NCI-H1105 treated with DMSO at 0.1 percent for 48 hours (cell line): Measurements from ENCODE around the gene NPHS1.

Experiments used
- DNase-seq: peaks from one replicate; lab custom pipeline; 2025; lab: John Stamatoyannopoulos, UW

The NPHS1 gene

DNA sequence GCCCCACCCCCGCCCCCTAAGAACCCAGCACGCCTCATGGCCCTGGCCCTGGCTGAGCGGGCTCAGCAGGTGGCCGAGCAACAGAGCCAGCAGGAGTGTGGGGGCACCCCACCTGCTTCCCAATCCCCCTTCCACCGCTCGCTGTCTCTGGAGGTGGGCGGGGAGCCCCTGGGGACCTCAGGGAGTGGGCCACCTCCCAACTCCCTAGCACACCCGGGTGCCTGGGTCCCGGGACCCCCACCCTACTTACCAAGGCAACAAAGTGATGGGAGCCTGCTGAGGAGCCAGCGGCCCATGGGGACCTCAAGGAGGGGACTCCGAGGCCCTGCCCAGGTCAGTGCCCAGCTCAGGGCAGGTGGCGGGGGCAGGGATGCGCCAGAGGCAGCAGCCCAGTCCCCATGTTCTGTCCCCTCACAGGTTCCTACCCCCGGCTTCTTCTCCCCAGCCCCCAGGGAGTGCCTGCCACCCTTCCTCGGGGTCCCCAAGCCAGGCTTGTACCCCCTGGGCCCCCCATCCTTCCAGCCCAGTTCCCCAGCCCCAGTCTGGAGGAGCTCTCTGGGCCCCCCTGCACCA is 65.0 kb downstream of the NPHS1 start:
- DNase-seq: no peak

DNA sequence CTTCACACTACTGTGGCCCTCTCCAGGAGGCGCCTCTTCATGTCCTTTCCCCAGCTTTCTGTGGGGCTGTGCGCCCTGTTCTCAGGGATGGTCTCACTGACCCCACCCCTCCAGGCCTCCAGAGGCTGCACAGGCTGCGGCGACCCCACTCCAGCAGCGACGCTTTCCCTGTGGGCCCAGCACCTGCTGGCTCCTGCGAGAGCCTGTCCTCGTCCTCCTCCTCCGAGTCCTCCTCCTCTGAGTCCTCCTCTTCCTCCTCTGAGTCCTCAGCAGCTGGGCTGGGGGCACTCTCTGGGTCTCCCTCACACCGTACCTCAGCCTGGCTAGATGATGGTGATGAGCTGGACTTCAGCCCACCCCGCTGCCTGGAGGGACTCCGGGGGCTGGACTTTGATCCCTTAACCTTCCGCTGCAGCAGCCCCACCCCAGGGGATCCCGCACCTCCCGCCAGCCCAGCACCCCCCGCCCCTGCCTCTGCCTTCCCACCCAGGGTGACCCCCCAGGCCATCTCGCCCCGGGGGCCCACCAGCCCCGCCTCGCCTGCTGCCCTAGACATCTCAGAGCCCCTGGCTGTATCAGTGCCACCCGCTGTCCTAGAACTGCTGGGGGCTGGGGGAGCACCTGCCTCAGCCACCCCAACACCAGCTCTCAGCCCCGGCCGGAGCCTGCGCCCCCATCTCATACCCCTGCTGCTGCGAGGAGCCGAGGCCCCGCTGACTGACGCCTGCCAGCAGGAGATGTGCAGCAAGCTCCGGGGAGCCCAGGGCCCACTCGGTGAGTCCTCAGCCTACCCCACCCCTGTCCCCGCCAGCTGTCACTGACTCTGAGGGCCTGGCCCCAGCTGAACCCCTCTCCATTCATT is 65.8 kb downstream of the NPHS1 start:
- no peak for DNase-seq

DNA sequence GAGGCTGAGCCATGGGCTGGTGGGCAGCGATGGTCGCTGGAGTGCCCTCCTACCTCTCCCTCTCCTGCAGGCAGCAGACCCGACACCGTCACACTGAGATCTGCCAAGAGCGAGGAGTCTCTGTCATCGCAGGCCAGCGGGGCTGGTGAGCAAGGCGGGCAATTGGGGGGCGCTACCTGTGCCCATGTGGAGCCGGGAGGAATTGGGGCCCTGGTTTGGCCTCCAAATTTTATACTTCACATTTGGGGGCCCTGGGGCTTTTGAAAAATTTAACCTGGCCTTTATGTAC is 67.0 kb downstream of the NPHS1 start:
- no peak for DNase-seq

DNA sequence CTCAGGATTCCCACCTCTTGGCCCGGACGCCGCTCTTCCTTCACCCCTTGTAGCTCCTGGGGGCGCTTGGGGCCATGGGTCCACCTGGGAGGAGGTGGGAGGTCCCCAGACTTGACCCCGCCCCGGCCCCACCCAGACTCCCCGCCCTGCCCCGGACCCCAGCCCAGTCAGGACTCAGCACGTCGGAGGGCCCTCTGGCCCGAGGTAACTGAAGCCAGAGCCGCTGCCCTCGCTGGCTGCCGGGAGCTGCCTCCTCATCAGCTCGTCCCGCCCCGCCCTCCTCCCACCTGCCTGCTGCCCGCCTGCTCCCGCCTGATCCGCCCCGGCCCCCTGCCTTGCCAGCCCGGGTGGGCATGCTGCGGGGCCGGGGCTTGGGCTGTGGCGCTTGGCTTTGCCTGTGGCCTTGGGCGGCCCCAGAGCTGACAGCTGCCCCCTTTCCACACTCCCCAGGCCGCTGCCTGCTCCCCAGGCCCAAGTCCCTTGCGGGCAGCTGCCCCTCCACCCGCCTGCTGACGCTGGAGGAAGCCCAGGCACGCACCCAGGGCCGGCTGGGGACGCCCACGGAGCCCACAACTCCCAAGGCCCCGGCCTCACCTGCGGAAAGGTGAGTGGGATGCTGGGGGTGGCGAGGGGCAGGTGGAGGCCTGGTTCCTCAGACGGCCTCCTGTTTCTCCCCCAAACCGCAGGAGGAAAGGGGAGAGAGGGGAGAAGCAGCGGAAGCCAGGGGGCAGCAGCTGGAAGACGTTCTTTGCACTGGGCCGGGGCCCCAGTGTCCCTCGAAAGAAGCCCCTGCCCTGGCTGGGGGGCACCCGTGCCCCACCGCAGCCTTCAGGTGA is 67.6 kb downstream of the NPHS1 start:
- no peak for DNase-seq

DNA sequence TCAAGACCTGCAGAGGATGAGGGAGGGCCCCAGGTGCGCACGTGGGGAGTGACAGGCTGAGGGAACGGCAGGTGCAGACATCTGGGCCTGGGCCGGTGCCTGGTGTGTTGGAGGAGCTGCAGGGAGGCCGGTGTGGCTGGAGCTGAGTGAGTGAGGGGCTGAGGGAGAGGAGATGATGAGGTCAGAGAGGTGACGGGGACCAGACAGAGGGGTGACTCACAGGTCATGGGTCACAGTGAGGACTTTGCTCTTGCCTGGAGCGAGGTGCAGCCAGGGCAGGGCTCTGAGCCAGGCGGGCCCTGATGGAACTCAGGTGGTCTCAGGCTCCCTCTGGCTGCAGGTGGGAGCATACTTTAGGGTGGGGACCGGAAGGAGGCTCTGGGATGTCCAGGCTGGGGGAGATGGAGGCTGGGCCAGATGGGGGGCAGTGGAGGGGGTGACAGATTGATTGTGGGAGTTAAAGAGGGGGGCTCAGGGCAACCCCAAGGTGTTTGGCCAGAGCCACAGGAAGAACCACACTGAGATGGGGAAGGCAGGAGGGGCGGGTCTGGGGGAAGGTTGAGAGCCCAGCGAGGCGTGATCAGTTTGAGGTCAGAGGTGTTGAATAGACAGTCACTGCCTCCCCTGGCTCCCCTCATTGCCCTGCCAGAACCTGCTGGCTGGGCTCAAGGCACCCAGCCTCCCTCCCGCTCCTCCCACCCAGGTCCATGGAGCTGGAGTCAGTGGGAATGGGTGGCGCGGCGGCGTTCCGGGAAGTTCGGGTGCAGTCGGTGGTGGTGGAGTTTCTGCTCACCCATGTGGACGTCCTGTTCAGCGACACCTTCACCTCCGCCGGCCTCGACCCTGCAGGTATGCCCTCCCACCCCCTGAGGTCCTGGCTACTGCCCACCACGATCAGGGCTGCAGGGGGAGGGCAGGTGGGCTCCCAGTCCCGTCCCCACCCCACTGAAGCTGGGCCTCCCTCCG is 68.6 kb downstream of the NPHS1 start:
- DNase-seq: no peak

DNA sequence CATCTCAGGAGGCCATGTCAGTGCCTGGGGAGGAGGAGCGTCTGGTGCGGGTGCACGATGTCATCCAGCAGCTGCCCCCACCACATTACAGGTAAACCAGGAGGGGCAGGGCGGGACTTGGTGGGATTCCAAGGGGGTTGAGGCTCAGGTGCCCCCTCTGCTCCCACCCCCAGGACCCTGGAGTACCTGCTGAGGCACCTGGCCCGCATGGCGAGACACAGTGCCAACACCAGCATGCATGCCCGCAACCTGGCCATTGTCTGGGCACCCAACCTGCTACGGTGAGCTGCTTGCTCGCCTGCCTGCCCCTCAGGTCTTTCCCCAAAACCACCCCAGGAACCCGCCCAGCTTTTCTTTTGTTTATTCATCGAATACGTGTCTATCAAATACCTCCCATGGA is 69.7 kb downstream of the NPHS1 start:
- DNase-seq: no peak

DNA sequence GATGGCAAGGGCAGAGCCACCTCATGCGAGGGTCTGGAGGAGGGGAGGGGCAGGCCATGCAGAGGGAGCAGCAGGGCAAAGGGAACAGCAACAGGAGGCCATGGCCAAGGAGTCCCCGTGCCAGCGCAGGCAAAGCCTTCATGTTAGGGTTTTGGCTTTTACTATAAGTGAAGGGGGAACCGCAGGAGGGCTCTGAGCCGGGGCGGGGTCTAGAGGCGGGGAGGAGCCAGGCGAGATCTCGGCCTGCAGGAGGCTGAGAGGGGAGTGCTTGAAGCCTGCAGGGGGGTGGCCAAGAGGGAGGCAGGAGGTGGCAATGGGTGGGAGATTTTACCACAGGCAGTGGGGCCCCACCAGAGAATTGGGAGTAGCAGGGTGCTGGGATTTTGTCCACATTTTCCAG is 70.7 kb downstream of the NPHS1 start:
- no peak for DNase-seq

DNA sequence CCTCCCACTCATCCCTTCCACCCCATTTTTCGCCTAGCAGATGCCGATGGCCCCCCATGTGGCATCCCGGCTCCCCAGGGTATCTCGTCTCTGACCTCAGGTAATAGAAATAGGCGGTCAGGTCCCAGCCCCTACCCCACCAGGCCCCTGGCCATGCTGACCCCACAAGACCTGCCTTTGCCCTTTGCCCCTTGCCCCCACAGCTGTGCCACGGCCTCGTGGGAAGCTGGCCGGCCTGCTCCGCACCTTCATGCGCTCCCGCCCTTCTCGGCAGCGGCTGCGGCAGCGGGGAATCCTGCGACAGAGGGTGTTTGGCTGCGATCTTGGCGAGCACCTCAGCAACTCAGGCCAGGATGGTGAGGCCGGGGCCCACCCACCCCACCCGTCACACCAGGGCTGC is 71.6 kb downstream of the NPHS1 start:
- no peak for DNase-seq

DNA sequence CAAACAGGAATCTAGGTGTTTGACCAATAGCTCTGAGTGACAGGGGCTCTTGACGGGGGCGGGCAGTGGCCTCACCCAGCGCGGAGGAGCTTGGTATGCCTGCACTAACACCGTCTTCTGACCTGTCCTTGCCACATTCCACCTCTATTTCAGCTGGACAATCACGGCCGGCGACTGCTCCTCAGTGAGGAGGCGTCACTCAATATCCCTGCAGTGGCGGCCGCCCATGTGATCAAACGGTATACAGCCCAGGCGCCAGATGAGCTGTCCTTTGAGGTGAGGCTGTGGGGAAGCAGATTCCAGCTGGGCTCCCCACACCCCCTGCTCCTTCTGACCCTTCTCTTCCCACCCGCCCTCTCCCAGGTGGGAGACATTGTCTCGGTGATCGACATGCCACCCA is 72.2 kb downstream of the NPHS1 start:
- DNase-seq: no peak

DNA sequence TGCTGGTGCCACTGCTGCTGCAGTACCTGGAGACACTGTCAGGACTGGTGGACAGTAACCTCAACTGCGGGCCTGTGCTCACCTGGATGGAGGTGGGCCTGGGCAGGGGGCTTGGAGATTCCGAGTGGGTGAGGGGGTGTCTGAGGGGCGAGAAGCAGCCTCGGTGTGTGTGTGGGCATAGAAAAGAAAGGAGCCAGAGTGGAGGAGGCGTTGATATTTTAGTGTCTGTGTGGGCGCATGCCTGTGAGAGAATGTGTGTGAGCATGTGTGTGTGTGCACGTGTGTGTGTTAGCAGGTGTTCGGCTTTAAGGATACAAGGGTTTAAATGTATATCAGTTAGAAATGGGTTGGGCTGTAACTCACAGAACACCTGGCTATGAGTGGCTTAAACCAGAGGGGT is 73.3 kb downstream of the NPHS1 start:
- DNase-seq: no peak

DNA sequence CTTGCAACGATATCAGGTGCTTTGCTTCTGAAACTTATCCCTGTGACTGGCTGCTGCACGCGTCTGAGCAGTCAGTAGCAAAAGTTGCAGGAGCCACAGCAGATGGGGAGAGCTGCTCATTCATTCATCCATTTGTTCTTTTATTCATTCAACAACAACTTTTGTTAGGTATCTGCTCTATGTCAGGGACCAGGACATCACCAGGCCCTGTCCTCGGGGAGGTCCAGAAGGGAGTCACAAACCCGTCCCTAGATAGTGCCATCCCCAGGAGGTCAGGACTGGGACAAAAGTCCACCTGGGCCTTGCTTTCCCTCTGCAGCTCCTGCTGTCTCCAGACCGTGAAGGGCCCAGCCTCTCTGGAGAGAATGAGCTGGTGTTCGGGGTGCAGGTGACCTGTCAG is 74.3 kb downstream of the NPHS1 start:
- no peak for DNase-seq

DNA sequence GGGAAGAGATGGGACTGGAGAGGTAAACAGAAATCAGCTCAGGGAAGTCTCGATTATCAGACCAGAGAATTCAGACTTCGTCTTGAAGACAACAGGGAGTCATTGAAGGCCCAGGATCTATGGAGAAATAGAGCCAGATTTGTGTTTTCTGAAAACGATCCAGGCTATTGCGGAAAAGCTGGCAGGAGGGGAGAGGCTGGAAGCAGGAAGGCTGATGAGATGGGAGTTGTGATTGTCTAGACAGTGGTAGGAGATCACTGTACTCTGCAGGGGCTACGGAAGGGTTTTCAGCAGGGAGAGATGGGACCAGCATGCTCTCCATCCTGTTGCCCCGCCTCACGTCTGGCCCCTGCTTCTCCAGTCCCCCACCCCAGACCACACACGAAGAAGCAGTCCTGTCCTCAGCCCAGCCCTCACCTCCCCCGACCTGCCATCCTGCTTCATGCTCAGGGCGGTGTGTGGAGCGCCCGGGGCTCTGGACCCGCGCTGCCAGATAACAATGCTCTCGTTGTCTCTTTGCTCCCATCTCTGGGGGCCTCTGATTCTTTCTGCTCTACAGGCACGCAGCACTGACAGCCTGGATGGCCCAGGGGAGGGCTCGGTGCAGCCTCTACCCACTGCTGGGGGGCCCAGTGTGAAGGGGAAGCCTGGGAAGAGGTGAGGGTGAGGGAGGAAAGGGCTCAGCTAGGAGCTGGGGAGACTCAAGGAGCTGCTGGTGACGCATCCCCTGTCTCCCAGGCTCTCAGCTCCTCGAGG is 75.0 kb downstream of the NPHS1 start:
- DNase-seq: no peak

DNA sequence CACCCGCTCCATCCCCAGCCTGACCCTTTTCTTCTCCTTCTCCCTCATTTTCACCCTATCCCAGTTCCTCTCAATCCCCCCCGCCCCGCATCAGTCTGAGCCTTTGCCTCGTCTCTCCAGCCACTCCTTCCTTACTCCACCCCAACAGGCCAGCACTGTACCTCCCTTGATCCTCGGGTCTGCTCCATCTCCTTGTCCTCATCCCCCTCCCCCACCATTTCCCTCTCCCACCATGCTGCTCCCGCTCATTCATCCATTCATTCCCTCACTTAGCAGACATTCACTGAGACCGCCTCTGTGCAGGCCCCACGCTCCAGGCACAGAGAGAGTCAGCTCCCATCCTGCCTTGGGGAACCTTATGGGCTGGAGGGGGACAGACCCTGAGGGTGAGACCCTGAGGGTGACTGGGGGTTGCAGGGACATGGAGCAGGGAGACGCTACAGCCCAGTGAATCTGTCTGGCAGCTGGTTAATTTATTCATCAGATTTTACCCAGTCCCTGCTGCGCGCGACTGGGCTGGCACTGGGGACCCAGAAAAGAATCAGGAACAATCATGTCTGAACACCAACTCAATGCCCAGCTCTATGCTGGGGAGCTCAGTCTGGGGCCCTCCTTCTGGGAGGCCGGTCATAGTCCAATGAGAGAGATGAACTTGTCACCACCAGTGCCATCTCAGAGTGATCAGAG is 76.1 kb downstream of the NPHS1 start:
- no peak for DNase-seq
